Adrenal gland (tissue), 5 donors: Measurements from ENCODE around the gene DNAJC8.

Experiments used
- POLR2A ChIP-seq, 2 donors: fragments of 450-650 bp; IDR thresholded peaks; one replicate each; pipeline ENCODE4 v1.6.1; 2017; ENCODE audit warnings: antibody characterized with exemption in 2 of 2, mild to moderate bottlenecking in 2 of 2, moderate library complexity in 1 of 2
- TF ChIP-seq, protein P1 (sequence below), 6 experiments: fragments of 450-650 bp in 4 of 6; fragments of 200-600 bp in 2 of 6; sonication (generic) in 1 of 6; IDR thresholded peaks; 1 replicate in 5 of 6; 2 replicates in 1 of 6; pipeline versions ENCODE4 v1.5.1 to v1.8.0; 2016 to 2021; ENCODE audit warnings: antibody characterized with exemption in 6 of 6, mild to moderate bottlenecking in 2 of 6, moderate library complexity in 1 of 6
- donor health status: DM: no; HTN: no; CAD: no.

DNA sequence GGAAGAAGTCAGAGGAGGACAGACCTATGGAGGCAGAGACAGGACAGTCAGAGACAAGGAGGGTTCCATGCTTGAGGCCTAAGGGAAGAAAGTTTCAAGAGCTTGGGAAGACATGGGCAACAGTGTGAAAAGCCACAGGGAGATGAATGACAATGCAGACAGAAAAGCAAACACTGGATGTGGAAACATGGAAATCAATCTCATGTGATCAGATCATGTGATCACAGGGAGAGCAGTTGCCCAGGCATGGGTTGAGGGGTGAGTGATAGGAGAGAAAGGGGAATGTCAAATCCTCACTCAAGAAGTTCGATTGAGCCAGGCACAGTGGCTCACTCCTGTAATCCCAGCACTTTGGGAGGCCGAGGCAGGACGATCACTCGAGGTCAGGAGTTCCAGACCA lies 73.6 kb downstream of the DNAJC8 start:
- TF ChIP-seq, protein P1, sequence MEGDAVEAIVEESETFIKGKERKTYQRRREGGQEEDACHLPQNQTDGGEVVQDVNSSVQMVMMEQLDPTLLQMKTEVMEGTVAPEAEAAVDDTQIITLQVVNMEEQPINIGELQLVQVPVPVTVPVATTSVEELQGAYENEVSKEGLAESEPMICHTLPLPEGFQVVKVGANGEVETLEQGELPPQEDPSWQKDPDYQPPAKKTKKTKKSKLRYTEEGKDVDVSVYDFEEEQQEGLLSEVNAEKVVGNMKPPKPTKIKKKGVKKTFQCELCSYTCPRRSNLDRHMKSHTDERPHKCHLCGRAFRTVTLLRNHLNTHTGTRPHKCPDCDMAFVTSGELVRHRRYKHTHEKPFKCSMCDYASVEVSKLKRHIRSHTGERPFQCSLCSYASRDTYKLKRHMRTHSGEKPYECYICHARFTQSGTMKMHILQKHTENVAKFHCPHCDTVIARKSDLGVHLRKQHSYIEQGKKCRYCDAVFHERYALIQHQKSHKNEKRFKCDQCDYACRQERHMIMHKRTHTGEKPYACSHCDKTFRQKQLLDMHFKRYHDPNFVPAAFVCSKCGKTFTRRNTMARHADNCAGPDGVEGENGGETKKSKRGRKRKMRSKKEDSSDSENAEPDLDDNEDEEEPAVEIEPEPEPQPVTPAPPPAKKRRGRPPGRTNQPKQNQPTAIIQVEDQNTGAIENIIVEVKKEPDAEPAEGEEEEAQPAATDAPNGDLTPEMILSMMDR (IDR thresholded peaks at IDR 0.05), result no peak
- TF ChIP-seq POLR2A (IDR thresholded peaks at IDR 0.05), result no peak
